GM10248 (cell line): Measurements from ENCODE around the gene PPP2R2C.

Experiments used
- CTCF ChIA-PET: fragments of 300-600 bp; sonication (Branson Sonifier 250); formaldehyde crosslinking; extraction: SDS; loops from one replicate; lab custom pipeline; 2021; ENCODE audit warnings: antibody characterized with exemption; lab: Yijun Ruan, JAX
- POLR2A ChIA-PET: fragments of 350-650 bp; sonication (Branson Sonifier 250); formaldehyde crosslinking; extraction: SDS; loops from one replicate; lab custom pipeline; 2020; ENCODE audit warnings: antibody characterized with exemption; lab: Yijun Ruan, JAX
- DNase-seq: peaks from one replicate; pipeline ENCODE4 v3.0.0; 2012; ENCODE audit errors: extremely low spot score
- TF ChIP-seq, protein P1 (sequence below): IDR thresholded peaks from 2 replicates; pipeline ENCODE4 v1.5.1; 2012; ENCODE audit warnings: mild to moderate bottlenecking, low read depth; ENCODE audit errors: extremely low read depth, missing control alignments, control extremely low read depth

Gene PPP2R2C

GRCh38 chr4:6410068-6410467 lies 62.3 kb downstream of the PPP2R2C start:
- DNase-seq = no peak
- TF ChIP-seq, protein P1, sequence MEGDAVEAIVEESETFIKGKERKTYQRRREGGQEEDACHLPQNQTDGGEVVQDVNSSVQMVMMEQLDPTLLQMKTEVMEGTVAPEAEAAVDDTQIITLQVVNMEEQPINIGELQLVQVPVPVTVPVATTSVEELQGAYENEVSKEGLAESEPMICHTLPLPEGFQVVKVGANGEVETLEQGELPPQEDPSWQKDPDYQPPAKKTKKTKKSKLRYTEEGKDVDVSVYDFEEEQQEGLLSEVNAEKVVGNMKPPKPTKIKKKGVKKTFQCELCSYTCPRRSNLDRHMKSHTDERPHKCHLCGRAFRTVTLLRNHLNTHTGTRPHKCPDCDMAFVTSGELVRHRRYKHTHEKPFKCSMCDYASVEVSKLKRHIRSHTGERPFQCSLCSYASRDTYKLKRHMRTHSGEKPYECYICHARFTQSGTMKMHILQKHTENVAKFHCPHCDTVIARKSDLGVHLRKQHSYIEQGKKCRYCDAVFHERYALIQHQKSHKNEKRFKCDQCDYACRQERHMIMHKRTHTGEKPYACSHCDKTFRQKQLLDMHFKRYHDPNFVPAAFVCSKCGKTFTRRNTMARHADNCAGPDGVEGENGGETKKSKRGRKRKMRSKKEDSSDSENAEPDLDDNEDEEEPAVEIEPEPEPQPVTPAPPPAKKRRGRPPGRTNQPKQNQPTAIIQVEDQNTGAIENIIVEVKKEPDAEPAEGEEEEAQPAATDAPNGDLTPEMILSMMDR = no peak
- ChIA-PET POLR2A (no interaction called here), CTCF (no interaction called here)

DNA sequence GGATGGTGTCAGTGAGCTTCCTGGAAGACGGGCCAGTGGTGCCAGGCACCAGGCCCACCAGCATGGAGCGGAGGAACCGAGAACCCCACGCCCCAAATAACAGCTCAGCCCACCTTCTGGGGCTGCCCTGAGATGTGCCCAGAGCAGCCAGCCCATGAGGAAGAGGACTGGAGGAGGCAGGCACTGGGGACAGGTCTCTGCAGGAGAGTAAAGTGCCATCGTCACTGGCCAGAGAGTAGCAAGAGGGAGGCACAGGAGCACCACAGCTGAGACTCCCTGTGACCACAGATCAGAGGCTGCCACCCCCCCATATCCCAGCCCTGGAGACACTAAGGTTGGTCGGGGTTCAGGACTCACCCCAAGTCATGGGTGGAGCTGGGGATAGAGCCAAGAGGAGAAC lies 63.0 kb downstream of the PPP2R2C start:
- TF ChIP-seq, protein P1 = no peak
- ChIA-PET POLR2A (no interaction called here), CTCF (interaction anchor here (0.7 kb wide), 1 partner anchor 9 kb away, joined by 3 read pairs; no protein-coding TSS in a partner anchor)
- no peak for DNase-seq

- CTCF ChIA-PET = no interaction called here
- TF ChIP-seq, protein P1 = no peak
- POLR2A ChIA-PET = no interaction called here
- DNase-seq = no peak
Measured at GRCh38 chr4:6408263-6408662, 64.2 kb downstream of the PPP2R2C start.

DNA sequence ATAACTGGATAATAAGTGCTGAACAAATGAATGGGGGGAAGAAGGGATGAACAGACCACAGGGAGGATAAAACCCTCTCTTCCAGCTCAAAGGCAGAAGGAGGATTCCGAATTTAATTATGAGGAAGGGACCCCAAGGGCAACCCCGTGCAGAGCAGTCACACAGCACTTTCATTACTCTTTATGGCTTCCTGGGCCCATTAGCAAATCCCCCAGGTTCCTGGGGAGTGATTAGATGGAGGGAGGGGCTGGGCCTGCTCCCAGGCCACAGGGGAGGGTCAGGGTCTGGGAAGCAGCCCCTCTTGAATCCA lies 67.1 kb downstream of the PPP2R2C start:
- TF ChIP-seq, protein P1 = no peak
- DNase-seq = no peak
- ChIA-PET POLR2A (no interaction called here), CTCF (no interaction called here)

- POLR2A ChIA-PET = no interaction called here
- CTCF ChIA-PET = no interaction called here
- no peak for DNase-seq
- TF ChIP-seq, protein P1 = no peak
Measured at GRCh38 chr4:6404611-6405396, 67.6 kb downstream of the PPP2R2C start.

DNA sequence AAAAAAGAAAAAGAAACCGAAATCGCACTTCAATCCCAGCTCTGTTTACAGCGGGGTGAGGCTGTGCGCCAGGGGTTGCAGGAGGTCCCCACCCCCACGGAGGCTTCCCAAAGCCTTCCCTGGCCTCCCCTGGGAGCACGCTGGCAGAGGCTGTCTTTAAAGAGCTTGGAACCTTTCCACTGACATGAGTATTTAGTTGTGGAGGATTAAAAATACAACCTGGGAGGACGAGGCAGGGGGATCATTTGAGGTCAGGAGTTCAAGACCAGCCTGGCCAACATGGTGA lies 69.1 kb downstream of the PPP2R2C start:
- ChIA-PET POLR2A (no interaction called here), CTCF (interaction anchor here (1.0 kb wide), 1 partner anchor 12 kb away, joined by 3 read pairs; no protein-coding TSS in a partner anchor)
- DNase-seq = no peak
- TF ChIP-seq, protein P1 = no peak
